NCI-H146 treated with DMSO at 0.1 percent for 48 hours (cell line): ENCODE measurements around the gene MAMDC4.
"Not testable (repeated sequence)": the region's sequence is repeated elsewhere in the genome, so short reads cannot be mapped to it uniquely, and the experiment has no call there.

ENCODE experiments used
- DNase-seq: peaks from one replicate; lab custom pipeline; 2025; ENCODE audit not compliant: unreplicated experiment; lab: John Stamatoyannopoulos, UW

The MAMDC4 gene

DNA sequence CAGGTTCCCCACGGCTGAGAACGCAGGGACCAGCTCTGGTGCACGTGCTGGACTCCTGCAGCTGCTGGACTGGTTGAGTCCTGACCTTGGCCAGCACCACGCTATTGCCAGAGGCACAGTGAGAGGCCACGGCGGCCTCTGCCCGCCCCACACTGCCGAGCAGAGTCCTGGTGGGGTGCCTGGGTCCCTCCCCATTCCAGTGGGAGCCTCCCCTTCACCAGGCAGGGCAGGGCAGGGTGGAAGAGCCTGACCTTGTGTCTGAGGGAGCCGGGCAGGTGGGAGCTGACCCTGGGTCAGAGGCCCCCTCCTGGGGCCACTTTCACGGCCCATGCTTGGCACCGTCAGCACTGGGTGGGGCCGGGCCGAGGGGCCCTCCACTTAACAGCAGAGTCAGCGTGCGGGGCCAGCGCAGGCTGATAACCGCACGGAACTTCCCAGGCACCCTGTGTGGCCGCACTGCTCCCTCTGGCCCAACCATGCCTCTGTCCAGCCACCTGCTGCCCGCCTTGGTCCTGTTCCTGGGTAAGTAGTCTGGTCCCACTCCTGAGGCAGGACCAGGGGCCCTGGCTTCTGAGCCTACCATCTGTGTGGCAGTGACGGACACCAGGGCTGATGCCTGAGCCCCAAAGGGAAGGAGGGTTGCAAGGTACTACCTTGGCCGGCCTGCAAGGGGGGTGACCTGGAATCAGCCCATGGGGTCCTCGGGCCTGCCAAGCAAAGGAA, at the start of gene MAMDC4:
MAMDC4 (plus strand) TSS at position 406 of the 723 bp plus-strand sequence; CDS start at position 477, 71 bp downstream.
- DNase-seq: no peak

- DNase-seq: not testable (repeated sequence)
These were observed 49.1 kb upstream of the MAMDC4 start for GRCh38 chr9:136803009-136803550.

DNA sequence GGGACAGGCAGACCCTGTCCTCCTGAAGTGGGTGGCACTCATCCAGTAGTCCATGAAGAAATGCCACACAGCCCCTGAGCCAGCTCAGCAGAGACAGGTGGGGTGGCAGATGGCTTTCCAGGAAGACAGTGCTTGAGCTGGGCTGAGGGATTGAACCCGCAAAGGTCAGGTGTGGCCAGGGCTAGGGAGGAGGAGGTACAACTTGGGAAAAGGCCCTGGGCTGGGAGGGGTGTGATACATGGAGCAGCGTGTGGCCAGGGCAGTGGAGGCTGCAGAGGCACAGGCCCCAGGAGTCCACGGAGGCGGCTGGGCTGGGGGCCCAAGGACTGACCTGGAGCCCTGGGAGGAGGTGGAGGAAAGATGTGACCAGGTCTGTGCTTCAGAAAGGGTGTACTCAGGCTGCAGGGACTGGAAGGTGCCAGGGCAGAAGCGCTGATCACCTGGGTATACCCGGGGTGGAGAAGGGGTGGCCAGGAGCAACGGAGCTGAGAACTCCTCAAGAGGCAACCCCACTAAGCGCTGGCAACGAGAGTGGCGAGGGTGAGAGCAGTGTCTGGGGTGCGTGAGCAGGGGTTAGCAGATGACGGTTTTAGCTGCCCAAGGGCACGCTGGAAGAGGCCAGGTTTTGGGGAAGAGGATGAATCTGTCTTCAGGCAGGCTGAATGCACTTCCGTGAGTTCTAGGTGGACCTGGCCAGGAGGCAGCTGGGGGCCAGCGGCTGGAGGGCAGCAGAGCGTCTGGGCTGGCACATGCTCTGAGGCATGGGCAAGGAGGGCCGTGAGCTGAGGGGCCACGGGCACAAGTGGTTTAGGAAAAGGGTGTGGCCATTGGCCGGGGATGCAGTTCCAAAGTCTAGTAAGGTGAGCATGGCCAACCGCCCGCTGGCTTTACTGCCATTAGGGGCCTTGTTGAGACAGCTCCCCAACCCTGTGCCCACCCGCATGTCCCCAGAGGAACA, 48.3 kb upstream of the MAMDC4 start:
- no peak for DNase-seq

DNA sequence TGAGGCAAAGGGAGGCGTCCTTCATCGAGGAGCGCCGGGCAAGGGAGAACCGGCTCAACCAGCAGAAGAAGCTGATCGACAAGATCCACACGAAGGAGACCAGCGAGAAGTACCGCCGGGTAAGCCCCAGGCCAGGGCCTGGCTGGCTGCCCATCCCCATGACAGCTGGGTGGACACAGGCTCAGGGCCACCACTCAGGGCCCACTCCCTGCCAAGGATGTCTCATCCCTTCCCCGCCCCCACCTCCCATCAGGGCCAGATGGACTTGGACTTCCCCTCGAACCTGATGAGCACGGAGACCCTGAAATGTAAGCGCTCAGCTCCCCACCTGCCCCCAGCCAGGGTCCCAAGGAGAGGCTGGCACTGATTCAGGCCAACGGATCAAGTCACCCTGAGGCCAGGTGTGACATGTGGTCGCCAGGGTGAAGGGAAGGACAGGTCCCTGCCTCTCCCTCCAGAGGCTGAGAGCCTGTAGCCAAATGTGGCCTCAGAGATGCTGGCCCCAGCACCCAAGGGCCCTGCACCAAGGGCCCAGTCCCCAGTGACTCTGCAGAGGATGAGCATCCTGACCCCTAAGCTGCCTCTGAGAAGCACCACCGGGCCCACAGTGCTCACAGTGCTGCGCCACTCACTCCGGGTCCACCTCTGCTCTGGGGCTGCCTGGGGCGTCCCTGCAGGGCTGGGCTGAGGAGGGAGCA, 47.5 kb upstream of the MAMDC4 start:
- no peak for DNase-seq

GRCh38 chr9:136805207-136805740, 46.9 kb upstream of the MAMDC4 start:
- DNase-seq: no peak

DNA sequence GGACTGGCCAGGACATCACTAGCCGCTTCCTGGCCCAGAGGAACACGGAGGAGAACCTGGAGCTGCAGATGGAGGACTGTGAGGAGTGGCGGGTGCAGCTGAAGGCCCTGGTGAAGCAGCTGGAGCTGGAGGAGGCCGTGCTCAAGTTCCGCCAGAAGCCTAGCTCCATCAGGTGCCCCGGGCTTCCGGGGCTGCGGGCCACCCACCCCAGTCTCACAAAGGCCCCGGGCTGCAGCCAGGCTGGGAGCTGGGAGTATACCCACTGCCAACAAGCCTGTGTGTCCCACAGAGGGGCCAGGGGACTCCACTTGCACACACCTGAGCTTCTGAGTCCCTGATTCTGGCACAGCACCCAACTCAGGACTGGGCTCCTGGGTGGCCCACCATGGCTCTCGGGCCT, 46.1 kb upstream of the MAMDC4 start:
- DNase-seq: no peak

DNA sequence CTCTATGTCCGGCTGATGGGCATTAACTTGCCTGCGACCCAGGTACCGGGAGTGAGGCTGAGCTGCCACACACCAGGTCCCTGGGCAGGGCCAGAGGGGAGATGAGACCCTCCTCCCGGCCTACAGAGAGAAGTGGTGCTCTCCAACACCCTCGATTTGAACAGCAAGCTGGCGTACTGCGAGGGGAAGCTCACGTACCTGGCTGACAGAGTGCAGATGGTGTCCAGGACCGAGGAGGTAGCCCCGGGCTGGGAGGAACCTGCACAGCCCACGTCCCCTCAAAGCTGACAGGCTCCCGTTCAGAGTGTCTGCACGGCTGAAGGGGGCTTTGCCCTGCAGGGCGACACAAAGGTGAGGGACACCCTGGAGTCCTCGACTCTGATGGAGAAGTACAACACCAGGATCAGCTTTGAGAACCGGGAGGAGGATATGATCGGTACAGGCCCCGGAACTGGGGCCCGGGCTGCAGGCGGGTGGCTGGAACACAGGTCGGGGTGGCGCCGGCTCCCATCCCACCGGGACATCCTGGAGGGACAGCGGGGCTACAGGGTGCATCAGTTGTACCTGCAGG, 45.4 kb upstream of the MAMDC4 start:
- no peak for DNase-seq

DNA sequence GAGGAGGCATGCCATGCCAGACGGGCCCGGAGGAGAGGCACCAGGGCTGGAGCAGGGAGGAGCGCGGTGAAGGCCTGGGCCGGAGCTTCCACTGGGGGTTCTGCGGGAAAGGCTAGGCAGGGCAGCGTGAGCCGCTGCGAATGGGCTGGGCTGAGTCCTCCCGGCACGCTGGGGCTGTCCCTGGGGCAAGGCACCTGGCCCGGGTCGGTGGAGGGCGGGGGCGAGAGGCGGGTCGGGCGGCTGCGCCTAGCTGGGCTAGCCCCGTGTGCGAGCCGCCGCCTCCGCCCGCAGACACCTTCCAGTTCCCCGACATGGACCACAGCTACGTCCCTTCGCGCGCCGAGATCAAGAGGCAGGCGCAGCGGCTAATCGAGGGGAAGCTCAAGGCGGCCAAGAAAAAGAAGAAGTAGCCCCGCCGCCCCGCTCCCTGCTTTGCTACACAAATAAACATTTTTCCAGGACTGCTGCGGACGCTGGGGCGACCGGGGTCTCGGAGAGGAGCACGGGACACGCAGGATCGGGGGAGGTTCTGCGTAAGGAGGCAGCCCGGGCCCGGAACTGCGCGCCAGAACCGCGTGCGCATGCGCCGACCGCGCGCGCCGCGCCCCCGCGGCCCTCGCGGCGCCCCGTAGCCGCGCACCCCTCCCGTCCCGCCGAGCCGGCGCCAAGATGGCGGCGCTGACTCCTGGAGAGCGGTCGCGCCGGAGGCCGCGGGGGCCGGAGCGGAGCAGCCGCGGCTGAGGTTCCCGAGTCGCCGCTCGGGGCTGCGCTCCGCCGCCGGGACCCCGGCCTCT, 44.7 kb upstream of the MAMDC4 start, which contains the start of gene RABL6:
RABL6 (plus strand) TSS at position 668 of the 794 bp plus-strand sequence. CDS start 249 bp downstream, outside the sequence.
- DNase-seq: peak; percentile 10

- DNase-seq: peak; percentile 0
These were observed 43.9 kb upstream of the MAMDC4 start for GRCh38 chr9:136808075-136808805.

- DNase-seq: no peak
These were observed 43.4 kb upstream of the MAMDC4 start for GRCh38 chr9:136808806-136809158.

GRCh38 chr9:136814725-136815421, 37.3 kb upstream of the MAMDC4 start:
- no peak for DNase-seq

DNA sequence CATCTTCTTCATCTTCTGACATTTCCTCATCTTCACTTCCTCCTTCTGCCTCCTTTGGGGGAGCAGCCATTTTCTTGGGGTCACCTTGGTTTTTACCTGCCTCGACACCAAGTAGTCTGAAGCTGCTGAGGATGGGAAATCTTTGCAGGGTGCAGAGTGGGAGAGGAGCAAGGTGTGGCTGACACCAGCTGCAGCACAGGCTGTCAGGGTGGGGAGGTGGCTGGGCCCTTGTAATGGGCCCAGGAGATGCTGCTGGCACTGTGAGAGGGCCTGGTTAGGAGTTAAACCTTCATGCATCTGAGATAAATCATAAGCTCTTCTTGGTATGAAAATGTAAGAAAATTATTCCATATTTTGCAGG, 36.7 kb upstream of the MAMDC4 start:
- DNase-seq: no peak

DNA sequence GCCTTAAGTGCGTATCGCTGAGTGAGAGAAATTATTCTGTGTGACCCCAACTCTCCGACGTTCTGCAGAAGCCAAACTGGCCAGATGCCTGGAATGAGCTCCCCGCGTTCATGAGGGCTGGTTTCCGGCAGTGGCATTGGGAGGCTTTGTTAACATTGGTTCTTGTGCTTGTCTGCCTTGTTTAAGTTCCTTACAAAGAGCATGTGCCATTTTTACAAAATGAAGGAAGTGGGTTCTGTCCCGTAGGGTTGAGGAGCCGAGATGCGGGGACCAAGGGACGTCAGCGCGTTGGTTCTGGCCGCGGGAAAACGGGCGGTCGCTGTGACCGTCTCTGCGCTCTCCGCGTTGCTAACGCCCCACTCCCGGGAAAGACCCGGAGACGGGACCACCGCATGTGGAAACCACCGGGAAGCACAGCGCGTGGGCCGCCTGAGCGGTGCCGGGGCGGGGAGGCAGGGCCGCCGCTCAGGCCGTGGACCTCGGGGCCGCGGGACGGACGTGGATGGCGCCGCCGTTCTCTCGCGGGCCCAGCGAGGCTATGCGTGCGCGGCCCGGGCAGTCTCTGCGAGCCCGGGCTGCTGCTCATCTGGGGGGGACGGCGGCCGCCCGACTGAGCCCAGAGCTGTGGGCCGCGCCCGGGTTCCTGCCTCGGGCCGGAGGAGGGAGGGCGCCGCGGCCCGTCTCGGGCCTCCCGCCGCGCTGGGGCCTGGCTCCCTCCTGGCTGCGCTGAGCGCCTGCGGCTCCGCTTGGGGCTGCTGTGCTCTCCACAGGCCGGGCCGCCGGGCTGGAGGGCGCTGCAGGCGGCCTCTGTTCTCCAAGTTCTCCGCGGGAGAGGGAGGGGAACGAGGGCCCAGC, 30.9 kb upstream of the MAMDC4 start:
- DNase-seq: no peak

- DNase-seq: no peak
These were observed 30.2 kb upstream of the MAMDC4 start for GRCh38 chr9:136821826-136822544.

GRCh38 chr9:136823136-136824046, 28.8 kb upstream of the MAMDC4 start:
- peak; percentile 31 for DNase-seq
